ENCODE results near the gene HABP4.
A peak's percentile ranks its signal among the peaks of the same experiment; 100 is the strongest.

The HABP4 gene

DNA sequence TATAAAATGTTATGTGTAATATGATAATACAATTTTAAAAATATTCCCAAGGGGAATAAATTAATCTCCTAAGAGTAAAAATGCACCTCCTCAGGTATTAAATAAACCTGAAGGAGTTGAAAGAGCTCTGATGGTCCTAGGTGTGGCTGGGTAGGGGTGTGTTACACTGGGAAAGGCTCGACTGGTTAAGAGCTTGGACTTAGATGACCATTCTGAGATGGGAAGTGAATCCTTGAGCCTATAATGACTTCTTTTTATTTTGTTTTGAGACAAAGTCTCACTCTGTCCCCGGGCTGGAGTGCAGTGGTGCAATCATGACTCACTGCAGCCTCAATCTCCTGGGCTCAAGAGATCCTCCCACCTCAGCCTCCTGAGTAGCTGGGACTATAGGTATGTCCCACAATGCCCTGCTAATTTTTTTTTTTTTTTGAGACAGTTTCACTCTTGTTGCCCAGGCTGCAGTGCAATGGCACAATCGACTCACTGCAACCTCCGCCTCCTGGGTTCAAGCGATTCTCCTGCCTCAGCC, 9.2 kb upstream of the HABP4 start:
- Histone ChIP-seq H3K27me3 (ENCODE audit: insufficient read depth, low read length) (no peaks in the 10 kb centered on the region), H3K4me3 (ENCODE audit: low read length) (no peak overlapping the region), H3K27ac (ENCODE audit: low read length) (no peak overlapping the region), H3K4me1 (ENCODE audit: insufficient read depth, low read length) (no peaks in the 10 kb centered on the region), H3K9me3 (ENCODE audit: insufficient read depth, low read depth, low read length) (no peaks in the 10 kb centered on the region), H3K36me3 (ENCODE audit: insufficient read depth, low read depth, low read length) (no peaks in the 10 kb centered on the region), H3K9ac (ENCODE audit: low read depth, low read length) (no peak overlapping the region)

- no peaks in the 10 kb centered on the region for H3K9me3 ChIP-seq (ENCODE audit: insufficient read depth, low read depth, low read length)
- no peaks in the 10 kb centered on the region for H3K36me3 ChIP-seq (ENCODE audit: insufficient read depth, low read depth, low read length)
- H3K9ac ChIP-seq (ENCODE audit: low read depth, low read length): no peak overlapping the region
- no peak overlapping the region for H3K4me3 ChIP-seq (ENCODE audit: low read length)
- no peaks in the 10 kb centered on the region for H3K27me3 ChIP-seq (ENCODE audit: insufficient read depth, low read length)
- no peak overlapping the region for H3K27ac ChIP-seq (ENCODE audit: low read length)
- H3K4me1 ChIP-seq (ENCODE audit: insufficient read depth, low read length): no peaks in the 10 kb centered on the region
Observed at GRCh38 chr9:96441798-96442445, 8.0 kb upstream of the HABP4 start.

DNA sequence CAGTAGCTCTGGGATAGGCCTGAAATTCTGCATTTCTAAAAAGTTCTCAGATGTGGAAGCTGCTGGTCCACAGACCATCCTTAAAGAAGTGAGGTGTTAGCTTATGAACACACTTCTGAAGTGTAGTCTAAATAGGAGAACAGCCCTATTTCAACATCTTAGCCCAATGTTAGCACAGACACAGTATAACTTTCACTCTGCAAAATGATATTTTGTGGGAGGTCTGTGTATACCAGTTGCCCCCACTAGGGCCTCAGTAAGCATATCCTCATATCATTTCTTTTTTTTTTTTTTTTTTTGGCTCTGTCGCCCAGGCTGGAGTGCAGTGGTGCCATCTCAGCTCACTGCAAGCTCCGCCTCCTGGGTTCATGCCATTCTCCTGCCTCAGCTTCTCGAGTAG, 7.5 kb upstream of the HABP4 start:
- no peaks in the 10 kb centered on the region for H3K4me1 ChIP-seq (ENCODE audit: insufficient read depth, low read length)
- no peaks in the 10 kb centered on the region for H3K9me3 ChIP-seq (ENCODE audit: insufficient read depth, low read depth, low read length)
- no peaks in the 10 kb centered on the region for H3K36me3 ChIP-seq (ENCODE audit: insufficient read depth, low read depth, low read length)
- no peak overlapping the region for H3K4me3 ChIP-seq (ENCODE audit: low read length)
- no peaks in the 10 kb centered on the region for H3K27me3 ChIP-seq (ENCODE audit: insufficient read depth, low read length)
- H3K9ac ChIP-seq (ENCODE audit: low read depth, low read length): no peak overlapping the region
- no peak overlapping the region for H3K27ac ChIP-seq (ENCODE audit: low read length)

DNA sequence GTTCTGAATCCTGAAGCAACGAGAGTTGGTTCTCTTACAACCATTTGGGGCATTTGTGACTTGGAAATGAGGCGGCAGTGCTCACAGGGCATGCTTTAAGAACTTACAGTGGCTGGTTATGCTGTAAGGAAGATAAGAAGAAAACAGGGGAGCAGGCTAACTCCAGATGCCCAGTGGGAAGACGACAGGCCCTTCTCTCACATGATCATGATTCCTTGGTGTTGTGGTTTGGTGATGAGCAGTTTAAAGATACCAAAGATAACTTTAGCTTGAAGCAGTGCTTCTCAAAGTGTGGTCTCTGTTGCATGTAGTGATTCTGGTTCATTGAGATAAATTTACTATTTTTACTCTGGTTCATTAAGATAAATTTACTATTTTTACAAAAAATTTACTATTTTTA, 2.6 kb upstream of the HABP4 start:
- Histone ChIP-seq H3K27me3 (ENCODE audit: insufficient read depth, low read length) (peaks cover 36% of the 10 kb centered on the region), H3K9me3 (ENCODE audit: insufficient read depth, low read depth, low read length) (no peaks in the 10 kb centered on the region), H3K4me1 (ENCODE audit: insufficient read depth, low read length) (peaks cover 6% of the 10 kb centered on the region; the same call in 1 of the 2 replicates), H3K4me3 (ENCODE audit: low read length) (no peak overlapping the region), H3K9ac (ENCODE audit: low read depth, low read length) (no peak overlapping the region), H3K36me3 (ENCODE audit: insufficient read depth, low read depth, low read length) (no peaks in the 10 kb centered on the region), H3K27ac (ENCODE audit: low read length) (no peak overlapping the region)

DNA sequence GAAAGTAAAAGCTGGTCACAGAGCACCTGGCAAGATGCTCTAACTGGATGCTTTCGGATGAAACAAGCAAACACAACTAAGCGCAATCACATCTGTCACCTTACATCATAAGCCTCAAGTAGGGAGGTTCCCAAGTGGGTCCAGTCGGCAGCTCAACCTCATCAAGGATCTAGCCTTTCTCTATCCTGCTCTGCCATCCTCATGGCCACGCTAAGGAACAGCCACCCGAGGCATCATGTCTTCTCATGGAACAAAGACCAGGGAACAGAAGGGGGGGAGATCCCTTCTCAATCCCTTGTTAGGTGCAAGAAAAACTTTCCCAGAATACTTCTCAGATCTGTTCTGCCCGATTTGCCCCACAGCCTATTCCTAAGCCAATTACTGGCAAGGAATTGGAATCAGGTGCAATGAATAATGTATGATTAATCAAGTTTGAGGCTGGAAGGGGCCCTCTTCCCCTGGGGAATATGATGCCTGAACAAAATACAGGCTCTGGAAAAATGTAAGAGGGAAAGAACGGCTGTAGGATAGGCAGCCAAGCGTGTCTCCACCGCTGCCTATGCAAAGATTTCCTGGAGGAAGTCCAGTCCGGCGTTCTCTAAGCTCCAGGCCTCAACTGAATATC, 1.3 kb upstream of the HABP4 start:
- H3K27me3 ChIP-seq (ENCODE audit: insufficient read depth, low read length): peaks cover 36% of the 10 kb centered on the region
- no peak overlapping the region for H3K4me3 ChIP-seq (ENCODE audit: low read length)
- no peak overlapping the region for H3K27ac ChIP-seq (ENCODE audit: low read length)
- no peaks in the 10 kb centered on the region for H3K36me3 ChIP-seq (ENCODE audit: insufficient read depth, low read depth, low read length)
- H3K9me3 ChIP-seq (ENCODE audit: insufficient read depth, low read depth, low read length): no peaks in the 10 kb centered on the region
- H3K9ac ChIP-seq (ENCODE audit: low read depth, low read length): no peak overlapping the region
- H3K4me1 ChIP-seq (ENCODE audit: insufficient read depth, low read length): peaks cover 6% of the 10 kb centered on the region; the same call in 1 of the 2 replicates

- Histone ChIP-seq H3K27me3 (ENCODE audit: insufficient read depth, low read length) (peaks cover 36% of the 10 kb centered on the region), H3K9ac (ENCODE audit: low read depth, low read length) (no peak overlapping the region), H3K27ac (ENCODE audit: low read length) (no peak overlapping the region), H3K36me3 (ENCODE audit: insufficient read depth, low read depth, low read length) (no peaks in the 10 kb centered on the region), H3K9me3 (ENCODE audit: insufficient read depth, low read depth, low read length) (no peaks in the 10 kb centered on the region), H3K4me1 (ENCODE audit: insufficient read depth, low read length) (peaks cover 6% of the 10 kb centered on the region; the same call in 1 of the 2 replicates), H3K4me3 (ENCODE audit: low read length) (peak overlapping the region; percentile 71)
Observed at GRCh38 chr9:96449523-96449844, 485 bp upstream of the HABP4 start.

- Histone ChIP-seq H3K4me3 (ENCODE audit: low read length) (peak overlapping the region; percentile 74), H3K27ac (ENCODE audit: low read length) (no peak overlapping the region), H3K4me1 (ENCODE audit: insufficient read depth, low read length) (peaks cover 6% of the 10 kb centered on the region; the same call in 1 of the 2 replicates), H3K9me3 (ENCODE audit: insufficient read depth, low read depth, low read length) (no peaks in the 10 kb centered on the region), H3K27me3 (ENCODE audit: insufficient read depth, low read length) (peaks cover 36% of the 10 kb centered on the region), H3K36me3 (ENCODE audit: insufficient read depth, low read depth, low read length) (no peaks in the 10 kb centered on the region), H3K9ac (ENCODE audit: low read depth, low read length) (peak overlapping the region; percentile 43; the same call in 1 of the 2 replicates)
Observed at GRCh38 chr9:96450613-96451528, 902 bp downstream of the HABP4 start.

DNA sequence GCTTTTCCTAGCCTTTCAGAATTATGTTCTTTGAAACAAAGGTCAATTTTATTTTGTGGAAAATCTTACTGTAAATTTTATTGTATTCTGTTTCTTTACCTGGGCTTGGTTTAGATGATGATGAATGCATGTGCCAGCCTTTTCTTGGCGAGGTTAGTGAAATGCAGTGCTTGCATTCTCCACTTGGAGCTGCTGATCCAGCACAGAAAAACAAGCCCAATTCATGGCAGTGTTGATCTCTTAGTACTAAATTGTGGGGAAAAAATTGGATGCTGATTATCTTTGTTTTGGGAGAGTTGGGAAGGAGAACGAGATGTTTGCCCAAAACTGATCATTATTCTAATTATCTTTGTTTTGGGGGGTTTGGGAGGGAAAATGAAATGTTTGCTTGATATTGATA, 3.7 kb downstream of the HABP4 start:
- no peaks in the 10 kb centered on the region for H3K9me3 ChIP-seq (ENCODE audit: insufficient read depth, low read depth, low read length)
- peaks cover 6% of the 10 kb centered on the region; the same call in 1 of the 2 replicates for H3K4me1 ChIP-seq (ENCODE audit: insufficient read depth, low read length)
- H3K36me3 ChIP-seq (ENCODE audit: insufficient read depth, low read depth, low read length): no peaks in the 10 kb centered on the region
- peaks cover 26% of the 10 kb centered on the region for H3K27me3 ChIP-seq (ENCODE audit: insufficient read depth, low read length)
- H3K4me3 ChIP-seq (ENCODE audit: low read length): no peak overlapping the region
- no peak overlapping the region for H3K9ac ChIP-seq (ENCODE audit: low read depth, low read length)
- H3K27ac ChIP-seq (ENCODE audit: low read length): no peak overlapping the region

- no peak overlapping the region for H3K4me3 ChIP-seq (ENCODE audit: low read length)
- H3K36me3 ChIP-seq (ENCODE audit: insufficient read depth, low read depth, low read length): 0 out of 2 replicates have a peak, but pooled peaks cover 6% of the 10 kb centered on the region
- peaks cover 22% of the 10 kb centered on the region for H3K4me1 ChIP-seq (ENCODE audit: insufficient read depth, low read length)
- H3K27me3 ChIP-seq (ENCODE audit: insufficient read depth, low read length): 0 out of 2 replicates have a peak, but pooled peaks cover under 1% of the 10 kb centered on the region
- no peak overlapping the region for H3K9ac ChIP-seq (ENCODE audit: low read depth, low read length)
- H3K27ac ChIP-seq (ENCODE audit: low read length): no peak overlapping the region
- H3K9me3 ChIP-seq (ENCODE audit: insufficient read depth, low read depth, low read length): no peaks in the 10 kb centered on the region
Observed at GRCh38 chr9:96457266-96457665, 7.3 kb downstream of the HABP4 start.

DNA sequence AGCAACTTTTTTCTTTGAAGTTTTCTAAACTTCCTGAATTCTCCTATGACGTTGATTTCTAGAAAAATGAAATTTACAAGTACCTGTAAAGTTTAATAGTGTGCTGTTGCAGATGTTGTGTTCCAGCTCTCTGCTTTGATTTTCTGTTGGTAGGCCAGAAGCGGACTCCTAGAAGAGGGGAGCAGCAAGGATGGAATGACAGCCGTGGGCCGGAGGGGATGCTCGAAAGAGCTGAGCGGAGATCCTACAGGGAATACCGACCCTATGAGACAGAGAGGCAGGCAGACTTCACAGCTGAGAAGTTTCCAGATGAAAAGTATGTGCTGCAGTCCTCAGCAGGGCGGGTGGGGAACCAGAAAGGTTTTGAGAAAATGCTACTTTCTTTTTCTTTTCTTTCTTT, 8.3 kb downstream of the HABP4 start:
- H3K27ac ChIP-seq (ENCODE audit: low read length): no peak overlapping the region
- no peaks in the 10 kb centered on the region for H3K9me3 ChIP-seq (ENCODE audit: insufficient read depth, low read depth, low read length)
- H3K36me3 ChIP-seq (ENCODE audit: insufficient read depth, low read depth, low read length): 0 out of 2 replicates have a peak, but pooled peaks cover 6% of the 10 kb centered on the region
- peaks cover 26% of the 10 kb centered on the region for H3K4me1 ChIP-seq (ENCODE audit: insufficient read depth, low read length)
- no peaks in the 10 kb centered on the region for H3K27me3 ChIP-seq (ENCODE audit: insufficient read depth, low read length)
- H3K9ac ChIP-seq (ENCODE audit: low read depth, low read length): no peak overlapping the region
- no peak overlapping the region for H3K4me3 ChIP-seq (ENCODE audit: low read length)

DNA sequence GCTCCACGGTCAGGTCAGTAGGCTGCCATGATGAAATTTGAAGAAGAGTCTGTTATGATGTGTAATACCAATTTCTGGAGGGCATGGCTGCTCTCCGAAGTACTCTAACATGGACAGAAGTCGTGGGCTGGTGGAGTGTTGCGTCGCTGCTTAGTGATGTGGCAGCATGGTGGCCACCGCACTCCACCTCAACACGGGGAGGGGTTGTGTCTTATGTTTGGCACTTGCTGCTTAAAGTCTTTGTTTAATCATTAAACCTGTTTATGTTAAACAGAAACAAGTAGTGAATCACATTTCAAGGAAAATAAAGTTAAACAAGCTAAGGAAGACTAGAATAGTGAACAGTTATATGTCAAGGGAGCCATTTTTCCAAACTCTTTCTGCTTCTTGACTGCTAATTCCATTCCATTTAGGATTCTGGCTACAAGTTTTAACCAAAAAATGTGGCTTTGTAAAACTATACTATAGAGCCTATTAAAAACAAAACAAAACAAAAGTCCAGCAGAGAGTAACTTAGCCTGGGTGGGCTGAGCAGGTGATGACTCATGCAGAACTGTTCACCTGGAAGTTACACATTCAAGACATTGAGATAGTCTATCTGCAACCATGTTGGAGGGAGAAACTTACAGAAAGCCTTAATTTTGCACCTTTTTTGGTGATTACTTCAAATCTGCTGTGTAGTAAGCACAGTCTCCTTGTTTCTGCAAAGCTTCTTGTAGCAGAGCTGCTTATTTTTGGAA, 9.5 kb downstream of the HABP4 start:
- Histone ChIP-seq H3K36me3 (ENCODE audit: insufficient read depth, low read depth, low read length) (0 out of 2 replicates have a peak, but pooled peaks cover 6% of the 10 kb centered on the region), H3K27me3 (ENCODE audit: insufficient read depth, low read length) (no peaks in the 10 kb centered on the region), H3K27ac (ENCODE audit: low read length) (no peak overlapping the region), H3K9me3 (ENCODE audit: insufficient read depth, low read depth, low read length) (no peaks in the 10 kb centered on the region), H3K4me1 (ENCODE audit: insufficient read depth, low read length) (peaks cover 27% of the 10 kb centered on the region), H3K9ac (ENCODE audit: low read depth, low read length) (no peak overlapping the region; the same call in 1 of the 2 replicates), H3K4me3 (ENCODE audit: low read length) (no peak overlapping the region)

Data from iPS-20b (cell line).